ENCODE data around the gene SLC39A10. TPM values are rescaled to one million over a fixed set of nuclear protein-coding genes. Genes with fewer than 3 reads are reported as not detected.

SLC39A10 gene
- total and polyA plus RNA-seq, 9 of the 15 experiments (the other 6 are each of a cell fraction or from before 2014, with no cell fraction given), result 12.5 to 40.1 (median 23.1) TPM

- Histone ChIP-seq H2AFZ (ENCODE audit: low read depth, low read length) (no peak overlapping the region), H3K4me3 (no peak overlapping the region), H3K4me1 (replicated peaks in 1 of 2; ENCODE audit: control insufficient read depth in 2 of 2, insufficient read depth in 2 of 2, low read length in 2 of 2) (no peaks in the 10 kb centered on the region), H3K9me1 (ENCODE audit: control insufficient read depth, insufficient read depth, low read length) (no peaks in the 10 kb centered on the region), H3K9me3 (replicated peaks; ENCODE audit: control insufficient read depth, insufficient read depth, low read depth, low read length) (no peaks in the 10 kb centered on the region), H4K20me1 (replicated peaks; ENCODE audit: control insufficient read depth, insufficient read depth, low read length) (no peaks in the 10 kb centered on the region; the same call in 1 of the 2 replicates), H3K27ac (ENCODE audit: extremely low read depth, low read depth, low read length) (no peak overlapping the region), H3K4me2 (ENCODE audit: insufficient read depth, low read length) (no peak overlapping the region), H3K36me3 (ENCODE audit: control insufficient read depth, insufficient read depth, low read length) (peaks cover 51% of the 10 kb centered on the region), H3K9ac (ENCODE audit: insufficient read depth in 1 of 2, low read depth in 2 of 2, low read length in 2 of 2) (no peak overlapping the region), H3K27me3 (ENCODE audit: control insufficient read depth in 2 of 2, insufficient read depth in 2 of 2, low read length in 2 of 2) (no peaks in the 10 kb centered on the region), H3K79me2 (ENCODE audit: control insufficient read depth, insufficient read depth, low read length) (no peaks in the 10 kb centered on the region)
- in situ Hi-C loops (cut with MboI), result no loop called here
- ChIA-PET POLR2A (interaction anchor here (0.6 kb wide), 1 partner anchor 430 kb away, joined by 3 read pairs; no protein-coding TSS in a partner anchor), CTCF (ENCODE audit: low intra/inter-chr PET ratio) (no interaction called here)
- intact Hi-C loops (cut with micrococcal nuclease), result no loop called here
- DNase-seq (ENCODE audit: extremely low read depth in 1 of 4, low spot score in 3 of 4), result no peak
- no peak for ATAC-seq
- FAIRE-seq, result no peak
- BruUV-seq (replicated peaks), result no TSS peak
- WGBS (ENCODE audit: insufficient coverage, low coverage, missing lambda C conversion rate), result 100% methylated on average over 1 of the region's 2 CpGs
- TF ChIP-seq SMC3 (conservative IDR thresholded peaks at IDR 0.05; ENCODE audit: insufficient read depth, low read depth, low read length) (no peak), SRSF7 (optimal IDR thresholded peaks at IDR 0.05; ENCODE audit: low read depth, low read length) (no peak), PCBP1 (IDR thresholded peaks at IDR 0.05; ENCODE audit: low read depth, low read length, poor library complexity, severe bottlenecking) (no peak), ZBTB43 (CRISPR knock-in tag; IDR thresholded peaks at IDR 0.05) (no peak), ZNF384 (IDR thresholded peaks at IDR 0.05; ENCODE audit: low read depth, low read length) (no peak), HEY1 (CRISPR knock-in tag; IDR thresholded peaks at IDR 0.05; ENCODE audit: borderline replicate concordance) (no peak), CEBPG (CRISPR knock-in tag; IDR thresholded peaks at IDR 0.05) (no peak), CEBPG (tag; conservative IDR thresholded peaks at IDR 0.05 in 1 of 2, IDR thresholded peaks at IDR 0.05 in 1 of 2) (no peak), EWSR1 (IDR thresholded peaks at IDR 0.05; ENCODE audit: borderline replicate concordance, low read depth, partially characterized antibody) (no peak), BCOR (IDR thresholded peaks at IDR 0.05) (no peak), ZNF589 (CRISPR knock-in tag; IDR thresholded peaks at IDR 0.05; ENCODE audit: low read depth) (no peak), ELF4 (CRISPR knock-in tag; IDR thresholded peaks at IDR 0.05) (no peak), ZNF140 (CRISPR knock-in tag; IDR thresholded peaks at IDR 0.05) (no peak), ZNF584 (CRISPR knock-in tag; IDR thresholded peaks at IDR 0.05; ENCODE audit: low read depth) (no peak)
These were observed 64.0 kb downstream of the SLC39A10 start for GRCh38 chr2:195721042-195721441.

Measured in K562 (cell line).